Endodermal cell (in vitro differentiated cells): Measurements from ENCODE around the gene SPOCK1. TPM values are rescaled to one million over a fixed set of nuclear protein-coding genes. Genes with fewer than 3 reads are reported as not detected.

Source experiments
- DNase-seq: peaks from one replicate; pipeline ENCODE4 v3.0.0-alpha.2; 2017
- H3K27ac ChIP-seq: 2 replicates; pipeline ENCODE4 v1.5.1; 2013; ENCODE audit warnings: mild to moderate bottlenecking, low read depth, low read length, moderate library complexity
- H3K27me3 ChIP-seq: 2 replicates; pipeline ENCODE4 v1.6.1; 2013; ENCODE audit warnings: mild to moderate bottlenecking, low read length, moderate library complexity; ENCODE audit not compliant: insufficient read depth, control insufficient read depth, poor library complexity, severe bottlenecking
- H3K36me3 ChIP-seq: 2 replicates; pipeline ENCODE4 v1.7.0; 2013; ENCODE audit warnings: mild to moderate bottlenecking, low read length, moderate library complexity; ENCODE audit not compliant: control insufficient read depth, insufficient read depth
- H3K4me1 ChIP-seq: one replicate; pipeline ENCODE4 v1.7.0; 2013; ENCODE audit warnings: low read length; ENCODE audit not compliant: control insufficient read depth, insufficient read depth
- H3K4me3 ChIP-seq: 2 replicates; pipeline ENCODE4 v1.5.1; 2013; ENCODE audit warnings: mild to moderate bottlenecking, low read length, moderate library complexity
- H3K9ac ChIP-seq: 2 replicates; pipeline ENCODE4 v1.6.1; 2013; ENCODE audit warnings: mild to moderate bottlenecking, low read length, moderate library complexity; ENCODE audit not compliant: poor library complexity, severe bottlenecking; ENCODE audit errors: extremely low read depth
- H3K9me3 ChIP-seq: 2 replicates; pipeline ENCODE4 v1.6.1; 2013; ENCODE audit warnings: mild to moderate bottlenecking, low read length, moderate library complexity; ENCODE audit not compliant: control insufficient read depth
- H3K27ac Mint-ChIP-seq: 2 replicates; pipeline ENCODE4 v1.8.0; 2020; ENCODE audit warnings: mixed read lengths
- H3K27me3 Mint-ChIP-seq: 2 replicates; pipeline ENCODE4 v1.8.0; 2021; ENCODE audit warnings: mild to moderate bottlenecking, mixed read lengths; ENCODE audit not compliant: insufficient read depth
- H3K36me3 Mint-ChIP-seq: 2 replicates; pipeline ENCODE4 v1.8.0; 2020; ENCODE audit warnings: low read depth, mixed read lengths
- H3K4me1 Mint-ChIP-seq: 2 replicates; pipeline ENCODE4 v1.8.0; 2020; ENCODE audit warnings: mixed read lengths
- H3K4me3 Mint-ChIP-seq: 2 replicates; pipeline ENCODE4 v1.8.0; 2020; ENCODE audit warnings: mild to moderate bottlenecking, moderate library complexity, mixed read lengths
- H3K9me3 Mint-ChIP-seq: 2 replicates; pipeline ENCODE4 v1.8.0; 2020; ENCODE audit warnings: mild to moderate bottlenecking, mixed read lengths
- WGBS, 2 experiments: methylation state at CpG; one replicate each; pipeline versions ENCODE4 v1.1.5 to v1.1.7; 2013; ENCODE audit warnings: missing lambda C conversion rate in 2 of 2, mixed read lengths in 1 of 2; ENCODE audit not compliant: insufficient coverage in 1 of 2, insufficient read length in 1 of 2; 5-methylcytosine and 5-hydroxymethylcytosine counted together
- total RNA-seq, 2 donors: library from RNA; stranded (reverse); fragmentation: NEBNext Ultra II Directional in 1 of 2; extraction: Animal tissue kit (Norgen Biotek cat#: 25700) in 1 of 2; gene quantifications; 2 replicates in 1 of 2; 3 replicates in 1 of 2; pipeline ENCODE4 v1.2.1, GENCODE V29; 2021
- TF ChIP-seq, protein P1 (sequence below): fragments of 200-600 bp; sonication (generic); conservative IDR thresholded peaks from 2 replicates; pipeline ENCODE4 v1.5.0; 2021; ENCODE audit warnings: antibody characterized with exemption, mild to moderate bottlenecking

Gene SPOCK1
- total RNA-seq, 2 donors from 2014 or later, result 25.8 to 39.8 TPM

DNA sequence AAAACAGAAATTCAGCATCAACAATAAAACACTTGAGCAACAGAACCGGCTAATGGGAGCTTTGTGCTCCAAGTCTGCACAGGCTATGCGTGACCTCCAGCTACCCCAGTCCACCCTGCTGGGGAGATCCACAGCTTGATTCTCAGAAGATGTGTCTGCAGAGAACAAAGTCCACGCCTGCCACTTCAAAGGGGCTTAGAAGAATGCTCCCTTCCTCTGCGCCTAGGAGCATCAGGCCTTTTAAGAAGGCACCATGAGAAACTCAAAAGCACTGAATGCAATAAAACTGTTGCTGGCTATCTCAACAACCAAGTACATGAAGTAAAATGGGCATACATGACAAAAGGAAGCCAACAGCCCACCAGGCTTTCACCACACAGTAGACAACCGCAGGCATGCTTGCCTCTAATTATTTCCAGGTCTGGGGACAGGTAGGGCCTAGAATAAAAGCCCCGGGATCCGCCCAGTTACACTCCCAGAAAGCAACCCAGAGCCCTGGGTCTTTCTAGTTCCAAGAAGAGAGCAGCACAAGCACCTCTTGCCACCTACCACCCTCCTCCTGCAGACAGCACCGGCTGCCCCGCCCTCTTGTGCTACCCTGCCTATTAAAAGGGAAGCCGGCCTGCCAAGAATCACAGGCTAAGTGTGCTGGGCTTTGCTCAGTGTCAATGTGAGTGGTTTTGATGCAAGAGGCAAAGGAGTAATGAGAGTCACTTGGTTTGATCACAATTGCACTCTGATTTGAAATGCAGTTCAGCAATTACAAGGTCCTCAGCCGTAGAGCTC is 123.2 kb downstream of the SPOCK1 start:
- Histone ChIP-seq H3K9ac (no peak overlapping the region), H3K27ac (no peak overlapping the region), H3K36me3 (no peaks in the 10 kb centered on the region), H3K4me1 (peaks cover 3% of the 10 kb centered on the region), H3K4me3 (no peak overlapping the region), H3K27me3 (no peaks in the 10 kb centered on the region), H3K9me3 (peaks cover 6% of the 10 kb centered on the region)
- TF ChIP-seq, protein P1, sequence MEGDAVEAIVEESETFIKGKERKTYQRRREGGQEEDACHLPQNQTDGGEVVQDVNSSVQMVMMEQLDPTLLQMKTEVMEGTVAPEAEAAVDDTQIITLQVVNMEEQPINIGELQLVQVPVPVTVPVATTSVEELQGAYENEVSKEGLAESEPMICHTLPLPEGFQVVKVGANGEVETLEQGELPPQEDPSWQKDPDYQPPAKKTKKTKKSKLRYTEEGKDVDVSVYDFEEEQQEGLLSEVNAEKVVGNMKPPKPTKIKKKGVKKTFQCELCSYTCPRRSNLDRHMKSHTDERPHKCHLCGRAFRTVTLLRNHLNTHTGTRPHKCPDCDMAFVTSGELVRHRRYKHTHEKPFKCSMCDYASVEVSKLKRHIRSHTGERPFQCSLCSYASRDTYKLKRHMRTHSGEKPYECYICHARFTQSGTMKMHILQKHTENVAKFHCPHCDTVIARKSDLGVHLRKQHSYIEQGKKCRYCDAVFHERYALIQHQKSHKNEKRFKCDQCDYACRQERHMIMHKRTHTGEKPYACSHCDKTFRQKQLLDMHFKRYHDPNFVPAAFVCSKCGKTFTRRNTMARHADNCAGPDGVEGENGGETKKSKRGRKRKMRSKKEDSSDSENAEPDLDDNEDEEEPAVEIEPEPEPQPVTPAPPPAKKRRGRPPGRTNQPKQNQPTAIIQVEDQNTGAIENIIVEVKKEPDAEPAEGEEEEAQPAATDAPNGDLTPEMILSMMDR, result no peak
- 71 to 74% methylated on average over 4 to 11 of the region's 11 CpGs for WGBS, 2 experiments
- no peak overlapping the region for H3K4me3 Mint-ChIP-seq
- peaks cover 2% of the 10 kb centered on the region for H3K36me3 Mint-ChIP-seq
- peak; percentile 67 for DNase-seq
- peaks cover 5% of the 10 kb centered on the region for H3K4me1 Mint-ChIP-seq
- peaks cover 12% of the 10 kb centered on the region for H3K9me3 Mint-ChIP-seq
- peaks cover 1% of the 10 kb centered on the region for H3K27me3 Mint-ChIP-seq
- no peak overlapping the region for H3K27ac Mint-ChIP-seq

DNA sequence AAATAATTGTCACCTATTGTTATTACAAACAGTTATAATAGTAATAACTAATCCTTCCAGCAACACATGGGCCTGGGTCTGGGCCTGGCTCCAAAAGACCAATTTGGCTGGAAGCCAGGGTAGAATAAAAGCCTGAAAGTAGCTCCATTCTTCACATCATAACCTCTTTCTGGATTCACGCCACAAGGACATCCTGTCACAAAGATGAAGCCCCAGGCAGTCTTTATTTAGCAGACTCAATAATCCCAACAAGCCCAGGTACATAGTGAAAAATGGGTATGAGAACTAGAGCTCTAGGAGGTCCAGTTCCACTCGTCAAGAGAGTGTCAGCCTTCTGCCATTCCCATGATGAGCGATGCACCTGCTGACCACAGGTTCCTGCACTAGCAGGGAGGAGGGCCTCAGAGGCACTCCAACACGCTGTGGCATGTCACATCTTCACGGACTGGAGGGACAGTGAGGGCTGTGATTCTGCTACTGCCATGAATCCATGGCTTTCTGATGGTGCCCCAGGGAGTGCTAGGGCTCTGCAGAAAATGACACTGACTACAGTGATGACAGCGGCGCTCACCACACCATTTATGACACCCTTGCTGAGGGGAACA is 124.9 kb downstream of the SPOCK1 start:
- no peak overlapping the region for H3K4me3 ChIP-seq
- no peak overlapping the region for H3K27ac Mint-ChIP-seq
- H3K36me3 Mint-ChIP-seq, result no peaks in the 10 kb centered on the region
- peaks cover 1% of the 10 kb centered on the region for H3K27me3 Mint-ChIP-seq
- H3K4me1 ChIP-seq, result peaks cover 3% of the 10 kb centered on the region
- no peak overlapping the region for H3K27ac ChIP-seq
- no peaks in the 10 kb centered on the region for H3K9me3 ChIP-seq
- no peak overlapping the region for H3K4me3 Mint-ChIP-seq
- TF ChIP-seq, protein P1, result no peak
- DNase-seq, result no peak
- no peak overlapping the region for H3K9ac ChIP-seq
- WGBS, 2 experiments, result 76 to 80% methylated on average over 6 to 7 of the region's 7 CpGs
- no peaks in the 10 kb centered on the region for H3K36me3 ChIP-seq
- peaks cover 5% of the 10 kb centered on the region for H3K4me1 Mint-ChIP-seq
- no peaks in the 10 kb centered on the region for H3K27me3 ChIP-seq
- H3K9me3 Mint-ChIP-seq, result no peaks in the 10 kb centered on the region

DNA sequence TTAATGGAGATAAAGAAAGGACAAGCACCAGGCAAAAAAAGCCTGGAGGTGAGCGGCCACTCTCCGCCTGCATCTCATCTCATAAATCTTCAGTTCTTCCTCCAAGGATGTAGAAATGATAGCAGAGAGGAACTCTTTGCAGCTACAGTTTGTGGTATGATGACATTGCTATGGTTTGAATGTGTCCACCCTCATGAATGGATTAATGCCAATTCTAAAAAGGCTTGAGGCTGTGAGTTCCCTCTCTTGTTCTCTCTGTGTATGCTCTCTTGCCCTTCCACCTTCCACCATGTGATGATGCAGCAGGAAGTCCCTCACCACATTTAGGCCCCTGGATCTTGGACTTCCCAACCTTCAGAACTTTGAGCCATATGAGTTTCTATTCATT is 126.4 kb downstream of the SPOCK1 start:
- Histone ChIP-seq H3K4me3 (no peak overlapping the region), H3K4me1 (peaks cover 3% of the 10 kb centered on the region), H3K27ac (no peak overlapping the region), H3K27me3 (no peaks in the 10 kb centered on the region), H3K9me3 (no peaks in the 10 kb centered on the region), H3K36me3 (no peaks in the 10 kb centered on the region), H3K9ac (no peak overlapping the region)
- H3K4me3 Mint-ChIP-seq, result no peak overlapping the region
- no peak for DNase-seq
- H3K27me3 Mint-ChIP-seq, result no peaks in the 10 kb centered on the region
- 100% methylated on average over 2 of the region's 2 CpGs; no CpG with 5 or more reads in 1 of the 2 experiments for WGBS, 2 experiments
- H3K27ac Mint-ChIP-seq, result no peak overlapping the region
- H3K36me3 Mint-ChIP-seq, result no peaks in the 10 kb centered on the region
- H3K4me1 Mint-ChIP-seq, result peaks cover 5% of the 10 kb centered on the region
- no peaks in the 10 kb centered on the region for H3K9me3 Mint-ChIP-seq
- TF ChIP-seq, protein P1, result no peak
